GM10248 (cell line): ENCODE measurements around the gene CH25H.

Experiments
- CTCF ChIA-PET: fragments of 300-600 bp; sonication (Branson Sonifier 250); formaldehyde crosslinking; extraction: SDS; loops from one replicate; lab custom pipeline; 2021; ENCODE audit warnings: antibody characterized with exemption; lab: Yijun Ruan, JAX
- POLR2A ChIA-PET: fragments of 350-650 bp; sonication (Branson Sonifier 250); formaldehyde crosslinking; extraction: SDS; loops from one replicate; lab custom pipeline; 2020; ENCODE audit warnings: antibody characterized with exemption; lab: Yijun Ruan, JAX
- DNase-seq: peaks from one replicate; pipeline ENCODE4 v3.0.0; 2012; ENCODE audit errors: extremely low spot score
- TF ChIP-seq, protein P1 (sequence below): IDR thresholded peaks from 2 replicates; pipeline ENCODE4 v1.5.1; 2012; ENCODE audit warnings: mild to moderate bottlenecking, low read depth; ENCODE audit errors: extremely low read depth, missing control alignments, control extremely low read depth

The CH25H gene

DNA sequence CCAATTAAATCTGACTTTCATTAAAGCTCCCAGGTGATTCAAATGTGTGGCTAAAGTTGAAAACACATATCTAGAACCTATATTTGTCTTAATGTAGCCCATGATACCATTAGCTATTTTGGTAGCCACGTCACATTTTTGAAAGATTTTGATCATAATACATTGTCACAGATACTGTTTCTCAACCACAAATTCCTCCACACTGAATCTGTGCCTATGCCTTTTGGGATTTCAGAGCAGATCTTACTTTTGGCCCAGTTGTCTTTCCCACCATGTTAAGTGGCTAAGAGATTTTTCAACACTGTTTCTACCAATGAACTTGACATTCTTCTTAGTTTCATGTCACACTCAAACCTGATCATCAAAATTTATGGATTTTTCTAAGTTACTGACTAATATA lies 47.4 kb downstream of the CH25H start:
- CTCF ChIA-PET, result no interaction called here
- TF ChIP-seq, protein P1, sequence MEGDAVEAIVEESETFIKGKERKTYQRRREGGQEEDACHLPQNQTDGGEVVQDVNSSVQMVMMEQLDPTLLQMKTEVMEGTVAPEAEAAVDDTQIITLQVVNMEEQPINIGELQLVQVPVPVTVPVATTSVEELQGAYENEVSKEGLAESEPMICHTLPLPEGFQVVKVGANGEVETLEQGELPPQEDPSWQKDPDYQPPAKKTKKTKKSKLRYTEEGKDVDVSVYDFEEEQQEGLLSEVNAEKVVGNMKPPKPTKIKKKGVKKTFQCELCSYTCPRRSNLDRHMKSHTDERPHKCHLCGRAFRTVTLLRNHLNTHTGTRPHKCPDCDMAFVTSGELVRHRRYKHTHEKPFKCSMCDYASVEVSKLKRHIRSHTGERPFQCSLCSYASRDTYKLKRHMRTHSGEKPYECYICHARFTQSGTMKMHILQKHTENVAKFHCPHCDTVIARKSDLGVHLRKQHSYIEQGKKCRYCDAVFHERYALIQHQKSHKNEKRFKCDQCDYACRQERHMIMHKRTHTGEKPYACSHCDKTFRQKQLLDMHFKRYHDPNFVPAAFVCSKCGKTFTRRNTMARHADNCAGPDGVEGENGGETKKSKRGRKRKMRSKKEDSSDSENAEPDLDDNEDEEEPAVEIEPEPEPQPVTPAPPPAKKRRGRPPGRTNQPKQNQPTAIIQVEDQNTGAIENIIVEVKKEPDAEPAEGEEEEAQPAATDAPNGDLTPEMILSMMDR, result no peak
- POLR2A ChIA-PET, result no interaction called here
- DNase-seq, result no peak

DNA sequence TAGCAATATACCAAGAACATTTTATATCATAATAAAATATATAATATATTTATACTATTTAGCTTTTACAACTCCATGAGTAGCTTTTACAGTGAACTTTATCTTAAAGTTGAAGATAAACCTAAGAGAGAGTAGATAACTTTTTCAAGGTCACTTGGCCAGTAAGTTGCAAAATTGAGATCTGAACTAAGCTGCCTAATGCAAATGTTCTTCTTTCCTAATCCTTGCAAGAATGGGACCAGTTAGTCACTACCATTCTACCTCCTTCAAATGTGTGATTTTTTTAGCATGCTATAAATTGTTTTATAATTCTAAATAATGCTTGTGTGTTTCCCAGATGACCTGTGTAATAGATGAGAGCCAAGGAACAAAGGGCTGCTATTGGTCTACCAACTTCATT lies 47.8 kb downstream of the CH25H start:
- CTCF ChIA-PET, result no interaction called here
- no peak for DNase-seq
- POLR2A ChIA-PET, result no interaction called here
- TF ChIP-seq, protein P1, result no peak

DNA sequence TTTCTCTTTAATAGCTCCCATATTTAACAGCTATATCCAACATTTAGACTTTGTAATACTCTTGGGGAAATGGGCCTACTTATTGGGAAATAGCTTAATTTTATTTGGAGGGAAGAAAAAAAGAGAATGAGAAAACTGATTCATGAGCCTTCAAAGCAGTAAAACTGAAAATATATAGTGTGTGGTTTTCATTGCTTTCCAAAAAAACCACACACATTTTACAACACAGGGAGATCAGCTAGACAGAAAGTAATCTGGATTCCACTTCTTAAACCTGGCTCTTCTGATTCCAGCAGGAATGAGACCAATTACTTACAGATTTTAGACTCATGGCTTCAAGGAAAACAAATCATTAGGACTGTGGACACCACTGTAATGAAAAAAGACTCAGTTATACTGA lies 48.7 kb downstream of the CH25H start:
- POLR2A ChIA-PET, result no interaction called here
- TF ChIP-seq, protein P1, result no peak
- DNase-seq, result no peak
- CTCF ChIA-PET, result no interaction called here

DNA sequence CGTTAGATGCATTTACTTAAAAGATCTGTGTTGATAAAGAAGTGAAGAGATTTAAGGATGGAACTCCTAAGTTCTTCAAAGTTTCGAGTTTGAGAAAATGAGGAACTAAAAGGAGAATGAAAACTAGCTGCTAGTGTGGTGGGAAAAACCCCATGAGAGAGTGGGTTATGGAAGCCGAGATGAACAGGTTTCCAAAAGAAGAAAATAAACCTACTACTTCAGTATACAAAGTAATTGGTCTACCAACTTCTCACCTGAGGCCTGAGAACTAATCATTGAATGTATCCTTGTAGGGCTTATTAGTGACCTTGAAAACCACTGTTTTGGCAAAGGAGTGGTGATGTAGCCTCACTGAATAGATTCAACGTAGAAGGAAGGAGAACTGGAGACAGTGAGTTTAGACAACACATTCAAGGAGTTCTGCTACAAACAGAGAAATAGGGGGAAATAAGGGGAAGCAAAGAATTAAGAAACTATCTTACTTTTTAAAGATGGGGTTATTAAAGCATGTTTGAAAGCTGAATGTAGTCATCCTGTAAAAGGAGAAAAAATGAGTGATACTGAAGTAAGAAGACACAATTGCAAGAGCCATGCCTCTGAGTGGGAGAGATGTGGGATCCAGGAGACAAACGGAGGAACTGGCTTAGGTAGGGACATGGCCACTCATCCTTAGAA lies 50.8 kb downstream of the CH25H start:
- DNase-seq, result no peak
- ChIA-PET POLR2A (no interaction called here), CTCF (interaction anchor here (1.0 to 1.4 kb wide), 2 partner anchors 20 to 36 kb away, joined by 3 read pairs; no protein-coding TSS in a partner anchor)
- TF ChIP-seq, protein P1, result no peak
